ENCODE measurements around the gene PSMD9. TPM values are rescaled to one million over a fixed set of nuclear protein-coding genes. Genes with fewer than 3 reads are reported as not detected.
"Not testable (repeated sequence)": the region's sequence is repeated elsewhere in the genome, so short reads cannot be mapped to it uniquely, and the experiment has no call there.

PSMD9 gene
- total RNA-seq, 1 experiment from 2014 or later = 241 TPM

DNA sequence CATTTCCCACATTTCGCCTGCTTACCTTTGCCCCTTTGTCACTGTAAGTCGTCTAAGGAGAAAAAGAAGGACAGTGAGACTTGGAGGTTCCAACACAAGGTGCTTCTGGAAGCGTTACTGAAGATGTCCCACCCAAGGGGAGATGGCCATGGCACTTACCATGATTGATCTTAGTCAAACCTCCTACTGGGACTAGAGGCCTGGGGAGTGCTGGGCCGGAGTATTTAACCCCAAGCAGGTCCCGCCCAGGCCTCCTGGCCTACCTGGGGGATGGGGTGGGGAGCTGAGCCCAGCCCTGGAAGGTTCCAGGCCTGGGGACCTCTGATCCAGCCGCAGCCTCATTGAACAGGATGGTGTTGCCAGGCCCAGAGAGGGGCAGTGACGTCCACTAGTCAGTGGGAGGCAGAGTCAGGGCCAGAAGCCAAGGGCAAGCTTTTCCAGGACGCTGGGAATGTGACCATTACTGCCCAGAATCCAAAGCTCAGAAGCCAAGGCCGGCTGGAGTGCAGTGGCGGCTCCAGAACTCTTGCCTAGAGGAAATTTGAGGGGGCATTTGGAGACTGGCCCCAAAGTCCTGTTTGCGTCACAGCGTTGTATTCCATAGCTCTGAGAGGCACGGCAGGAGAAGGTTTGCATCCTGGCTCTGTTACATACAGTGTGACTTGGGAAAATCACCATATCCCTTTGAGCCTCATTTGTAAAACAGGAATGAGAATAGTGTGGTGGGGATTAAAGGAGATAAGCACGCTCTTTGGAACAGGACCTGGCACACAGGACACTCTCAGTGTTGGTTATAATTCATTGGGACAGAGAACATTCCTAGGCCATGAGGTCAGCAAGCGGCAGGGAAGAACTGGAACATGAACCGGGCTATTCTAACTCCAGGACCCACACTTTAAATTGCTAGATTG lies 29.7 kb upstream of the PSMD9 start, which contains the start of gene HPD:
Gene HPD, minus strand, starts transcription at position 198 of the 911 bp plus-strand sequence. Its CDS starts 36 bp downstream, at position 162.
- H3K9me2 ChIP-seq (replicated peaks; ENCODE audit: low read length) = no peaks in the 10 kb centered on the region
- intact Hi-C loops (cut with micrococcal nuclease) = no loop called here
- DNase-seq = peak; percentile 77
- no TSS peak for BruUV-seq (replicated peaks)
- H3K27me3 ChIP-seq (ENCODE audit: low read length) = no peaks in the 10 kb centered on the region
- no peaks in the 10 kb centered on the region for H3K79me2 ChIP-seq (ENCODE audit: low read length)
- no peak within 1 kb of the TSS for H3K9ac ChIP-seq (ENCODE audit: low read length)
- TF ChIP-seq EZH2 (IDR thresholded peaks at IDR 0.05; ENCODE audit: low read length, unreplicated experiment) (no peak), EZH2phosphoT487 (IDR thresholded peaks at IDR 0.05; ENCODE audit: borderline replicate concordance, low read length) (no peak)
- TF ChIP-seq, protein P1, sequence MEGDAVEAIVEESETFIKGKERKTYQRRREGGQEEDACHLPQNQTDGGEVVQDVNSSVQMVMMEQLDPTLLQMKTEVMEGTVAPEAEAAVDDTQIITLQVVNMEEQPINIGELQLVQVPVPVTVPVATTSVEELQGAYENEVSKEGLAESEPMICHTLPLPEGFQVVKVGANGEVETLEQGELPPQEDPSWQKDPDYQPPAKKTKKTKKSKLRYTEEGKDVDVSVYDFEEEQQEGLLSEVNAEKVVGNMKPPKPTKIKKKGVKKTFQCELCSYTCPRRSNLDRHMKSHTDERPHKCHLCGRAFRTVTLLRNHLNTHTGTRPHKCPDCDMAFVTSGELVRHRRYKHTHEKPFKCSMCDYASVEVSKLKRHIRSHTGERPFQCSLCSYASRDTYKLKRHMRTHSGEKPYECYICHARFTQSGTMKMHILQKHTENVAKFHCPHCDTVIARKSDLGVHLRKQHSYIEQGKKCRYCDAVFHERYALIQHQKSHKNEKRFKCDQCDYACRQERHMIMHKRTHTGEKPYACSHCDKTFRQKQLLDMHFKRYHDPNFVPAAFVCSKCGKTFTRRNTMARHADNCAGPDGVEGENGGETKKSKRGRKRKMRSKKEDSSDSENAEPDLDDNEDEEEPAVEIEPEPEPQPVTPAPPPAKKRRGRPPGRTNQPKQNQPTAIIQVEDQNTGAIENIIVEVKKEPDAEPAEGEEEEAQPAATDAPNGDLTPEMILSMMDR (conservative IDR thresholded peaks at IDR 0.05; ENCODE audit: low read depth, low read length) = no peak
- no peaks in the 10 kb centered on the region for H3F3A ChIP-seq (ENCODE audit: low read length, unreplicated experiment)
- ATAC-seq = peak; percentile 85
- H3K36me3 ChIP-seq (ENCODE audit: low read depth, low read length) = no peaks in the 10 kb centered on the region
- H2AFZ ChIP-seq (ENCODE audit: low read length) = peak within 1 kb of the TSS; percentile 2; the same call in 1 of the 2 replicates
- no peak within 1 kb of the TSS for H3K27ac ChIP-seq (ENCODE audit: low read length)
- no peak within 1 kb of the TSS for H3K4me3 ChIP-seq (ENCODE audit: low read length)
- CTCF ChIA-PET = no interaction called here
- no peaks in the 10 kb centered on the region for H4K20me1 ChIP-seq (ENCODE audit: low read length)
- no peak within 1 kb of the TSS for H3K4me2 ChIP-seq (ENCODE audit: low read length)
- no peaks in the 10 kb centered on the region for H3K9me3 ChIP-seq (ENCODE audit: low read length)
- peaks cover 18% of the 10 kb centered on the region for H3K4me1 ChIP-seq (ENCODE audit: insufficient read depth, low read length)
- POLR2A ChIA-PET (ENCODE audit: unreplicated experiment) = no interaction called here

DNA sequence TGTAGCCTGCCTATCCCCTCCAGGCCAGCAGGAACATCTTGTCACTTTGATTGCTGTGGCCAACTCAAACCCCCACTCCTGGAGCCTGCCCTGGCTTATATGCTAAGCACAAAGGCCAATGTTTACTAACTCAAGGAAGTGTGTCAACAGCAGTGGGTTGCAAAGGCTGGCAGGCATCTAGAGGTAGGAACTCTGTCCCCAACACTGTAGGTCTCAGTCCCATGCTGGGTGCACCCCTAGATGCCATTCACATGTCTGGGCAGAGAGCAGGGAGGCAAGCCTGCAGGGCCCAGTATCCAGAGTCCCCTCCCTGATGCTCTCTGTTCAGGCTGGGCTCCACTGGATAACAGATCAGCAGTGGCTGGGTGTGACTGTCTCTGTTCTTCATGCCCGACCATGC lies 28.3 kb upstream of the PSMD9 start:
- BruUV-seq (replicated peaks) = no TSS peak
- no peaks in the 10 kb centered on the region for H3K9me3 ChIP-seq (ENCODE audit: low read length)
- no peaks in the 10 kb centered on the region for H3F3A ChIP-seq (ENCODE audit: low read length, unreplicated experiment)
- no peak overlapping the region for H3K4me3 ChIP-seq (ENCODE audit: low read length)
- H3K4me2 ChIP-seq (ENCODE audit: low read length) = no peak overlapping the region
- H4K20me1 ChIP-seq (ENCODE audit: low read length) = no peaks in the 10 kb centered on the region
- H3K4me1 ChIP-seq (ENCODE audit: insufficient read depth, low read length) = peaks cover 18% of the 10 kb centered on the region
- H3K9me2 ChIP-seq (replicated peaks; ENCODE audit: low read length) = no peaks in the 10 kb centered on the region
- no peak for TF ChIP-seq EZH2 (IDR thresholded peaks at IDR 0.05; ENCODE audit: low read length, unreplicated experiment)
- TF ChIP-seq, protein P1 (conservative IDR thresholded peaks at IDR 0.05; ENCODE audit: low read depth, low read length) = no peak
- no peak for TF ChIP-seq EZH2phosphoT487 (IDR thresholded peaks at IDR 0.05; ENCODE audit: borderline replicate concordance, low read length)
- POLR2A ChIA-PET (ENCODE audit: unreplicated experiment) = no interaction called here
- H3K9ac ChIP-seq (ENCODE audit: low read length) = no peak overlapping the region
- H2AFZ ChIP-seq (ENCODE audit: low read length) = no peak overlapping the region
- H3K27ac ChIP-seq (ENCODE audit: low read length) = no peak overlapping the region
- peak; percentile 4; the same call in 1 of the 2 replicates for ATAC-seq
- H3K27me3 ChIP-seq (ENCODE audit: low read length) = no peaks in the 10 kb centered on the region
- CTCF ChIA-PET = no interaction called here
- H3K79me2 ChIP-seq (ENCODE audit: low read length) = no peaks in the 10 kb centered on the region
- intact Hi-C loops (cut with micrococcal nuclease) = no loop called here
- no peaks in the 10 kb centered on the region for H3K36me3 ChIP-seq (ENCODE audit: low read depth, low read length)
- DNase-seq = no peak

DNA sequence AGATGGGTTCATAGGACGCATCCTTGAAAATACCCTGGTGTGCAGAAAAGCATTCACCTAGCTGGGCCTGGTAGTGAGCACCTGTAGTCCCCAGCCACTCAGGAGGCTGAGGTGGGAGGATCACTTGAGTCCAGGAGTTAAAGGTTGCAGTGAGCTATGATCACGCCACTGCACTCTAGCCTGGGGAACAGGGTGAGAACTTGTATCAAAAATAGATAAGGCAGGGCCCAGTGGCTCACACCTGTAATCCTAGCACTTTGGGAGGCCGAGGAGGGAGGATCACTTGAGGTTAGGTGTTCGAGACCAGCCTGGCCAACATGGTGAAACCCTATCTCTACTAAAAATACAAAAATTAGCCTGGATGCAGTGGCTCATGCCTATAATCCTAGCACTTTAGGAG lies 27.9 kb upstream of the PSMD9 start:
- H3K9ac ChIP-seq (ENCODE audit: low read length); POLR2A ChIA-PET (ENCODE audit: unreplicated experiment); intact Hi-C loops (cut with micrococcal nuclease); H3K4me2 ChIP-seq (ENCODE audit: low read length); DNase-seq; H3K27ac ChIP-seq (ENCODE audit: low read length); H3K79me2 ChIP-seq (ENCODE audit: low read length); H2AFZ ChIP-seq (ENCODE audit: low read length); ATAC-seq; H3K4me3 ChIP-seq (ENCODE audit: low read length); H3K36me3 ChIP-seq (ENCODE audit: low read depth, low read length); H3K27me3 ChIP-seq (ENCODE audit: low read length); H3K9me3 ChIP-seq (ENCODE audit: low read length); BruUV-seq (replicated peaks); H4K20me1 ChIP-seq (ENCODE audit: low read length); H3K9me2 ChIP-seq (replicated peaks; ENCODE audit: low read length); H3F3A ChIP-seq (ENCODE audit: low read length, unreplicated experiment); CTCF ChIA-PET: not testable (repeated sequence)
- peaks cover 18% of the 10 kb centered on the region for H3K4me1 ChIP-seq (ENCODE audit: insufficient read depth, low read length)
